ENCODE measurements around the gene IRS2.

The IRS2 gene

DNA sequence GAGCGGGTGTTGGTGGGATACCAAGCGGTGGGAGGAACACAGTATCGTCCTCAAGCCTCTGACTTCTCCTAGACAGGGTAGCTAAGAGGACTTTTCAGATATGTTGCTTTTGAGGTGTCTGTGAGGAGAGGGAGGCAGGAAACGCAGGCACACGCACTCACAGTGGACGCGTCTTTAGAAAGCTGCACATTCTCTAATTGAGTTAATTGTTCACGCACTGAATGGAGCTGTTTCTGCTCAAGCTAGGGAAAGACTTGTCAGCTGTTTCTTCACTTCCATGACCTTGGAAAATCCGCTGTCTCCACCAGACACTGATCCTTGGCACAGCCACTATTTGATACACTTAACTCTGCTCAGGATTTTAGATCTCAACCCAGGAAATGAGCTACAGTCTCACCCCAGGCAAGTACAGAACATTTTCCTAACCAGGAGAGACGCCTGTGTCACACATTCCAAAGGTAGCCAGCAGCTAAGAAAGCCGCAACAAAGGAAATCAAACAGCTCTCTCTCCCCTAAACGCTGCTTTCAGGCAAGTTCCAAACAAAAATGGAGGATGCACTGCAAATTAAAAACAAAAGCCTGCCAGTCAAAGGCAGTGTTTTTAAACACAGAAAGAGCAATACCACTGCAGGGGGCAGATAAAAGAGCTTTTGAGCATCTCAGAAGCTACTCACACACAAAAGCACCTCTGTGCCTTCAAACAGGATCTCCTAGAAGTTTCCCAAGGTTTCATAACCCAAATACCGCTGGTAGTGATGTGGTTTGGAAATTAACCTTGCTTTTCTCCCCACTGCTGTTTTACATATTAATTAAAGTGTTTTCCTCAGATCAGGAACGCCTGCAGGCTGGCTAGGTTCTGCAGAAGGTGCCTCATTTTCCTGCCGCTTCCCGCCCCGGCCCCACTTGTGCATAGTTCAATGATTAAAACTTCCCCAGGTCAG, 57.3 kb downstream of the IRS2 start:
- DNase-seq (ENCODE audit: low spot score): no peak

DNA sequence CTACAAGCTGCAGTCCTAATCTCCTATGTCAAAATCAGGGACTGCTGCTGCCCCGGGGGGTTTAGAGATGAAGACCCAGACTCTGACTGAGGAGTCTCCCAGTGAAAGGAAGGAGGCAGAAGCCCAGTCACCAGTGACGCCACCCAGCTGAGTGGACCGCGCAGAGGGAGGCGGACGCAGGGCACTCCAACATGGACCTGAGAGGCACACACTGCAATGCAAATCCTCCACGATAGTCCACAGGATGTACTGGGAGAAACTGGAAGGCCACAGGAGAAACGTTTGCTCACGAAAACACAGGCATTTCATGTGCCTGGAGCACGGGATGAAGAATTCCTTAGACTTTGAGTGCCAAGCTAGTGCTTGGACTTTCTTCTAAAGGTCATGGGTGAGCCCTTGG, 58.3 kb downstream of the IRS2 start:
- no peak for DNase-seq (ENCODE audit: low spot score)

DNA sequence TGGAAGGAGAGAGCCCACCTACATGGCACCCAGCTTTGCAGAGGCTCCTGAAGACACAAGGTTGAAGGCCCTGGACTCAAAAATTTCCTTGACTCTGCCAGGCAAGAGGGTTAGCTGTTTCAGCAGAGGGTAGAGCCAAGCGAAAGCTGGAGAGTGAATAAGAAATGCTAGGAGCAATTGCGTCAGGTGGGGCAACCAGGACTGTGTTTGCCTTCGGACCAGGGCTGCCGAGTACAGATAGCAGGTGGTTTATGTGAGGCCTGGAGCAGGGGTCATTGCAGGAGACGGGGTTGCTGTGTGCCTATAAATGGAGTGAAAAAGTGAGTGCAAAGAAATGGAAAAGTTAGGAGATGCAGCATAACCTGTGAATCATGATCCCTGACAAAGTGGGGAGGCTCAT, 59.1 kb downstream of the IRS2 start:
- no peak for DNase-seq (ENCODE audit: low spot score)

DNA sequence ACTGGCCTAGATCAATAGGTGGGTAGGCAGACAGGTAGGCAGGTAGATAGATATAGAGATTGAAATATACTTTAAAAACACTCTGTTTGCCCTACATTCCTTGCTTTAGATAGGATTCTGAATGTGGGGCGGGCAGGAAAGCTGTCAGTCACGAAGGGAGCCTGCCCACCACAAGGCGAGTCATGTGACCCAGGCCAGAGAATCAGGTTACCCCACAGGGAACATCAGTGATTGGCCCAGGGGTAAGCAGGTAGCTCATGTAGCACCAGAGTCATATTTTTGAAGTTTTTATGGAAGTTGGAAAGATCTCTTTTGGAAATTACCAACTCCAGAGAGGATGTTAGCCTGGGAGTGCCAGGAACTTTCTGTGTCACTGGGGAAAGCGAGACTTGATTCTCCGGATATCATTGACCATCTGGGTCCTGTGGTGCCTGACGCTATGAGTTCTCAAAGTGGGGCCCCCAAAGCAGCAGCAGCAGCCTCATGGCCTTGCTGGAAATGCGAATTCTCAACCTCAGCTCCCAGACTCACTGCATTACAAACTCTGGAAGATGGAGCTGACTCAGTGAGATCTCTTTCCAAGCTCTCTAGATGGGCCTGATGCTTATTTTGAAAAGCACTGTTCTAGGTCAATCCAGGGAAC, 60.3 kb downstream of the IRS2 start:
- DNase-seq (ENCODE audit: low spot score): no peak

DNA sequence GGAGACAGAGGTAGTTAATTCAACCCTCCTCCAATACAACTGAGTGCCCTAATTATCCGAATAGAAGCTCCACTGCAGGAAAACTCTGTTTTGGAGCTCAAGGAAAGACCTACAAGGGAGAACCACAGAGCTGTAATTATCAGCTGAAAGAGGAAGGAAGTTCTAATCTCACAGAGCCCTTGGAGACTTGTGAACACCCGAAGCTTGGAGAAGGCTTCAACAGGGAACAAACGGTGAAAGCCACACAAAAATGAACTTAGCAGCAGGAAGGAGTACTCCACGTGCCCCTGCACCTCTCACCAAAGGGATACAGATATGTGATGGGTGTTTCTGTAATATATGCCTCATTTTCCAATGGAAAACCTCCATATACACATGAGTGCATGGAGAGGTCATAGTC, 61.1 kb downstream of the IRS2 start:
- no peak for DNase-seq (ENCODE audit: low spot score)

DNA sequence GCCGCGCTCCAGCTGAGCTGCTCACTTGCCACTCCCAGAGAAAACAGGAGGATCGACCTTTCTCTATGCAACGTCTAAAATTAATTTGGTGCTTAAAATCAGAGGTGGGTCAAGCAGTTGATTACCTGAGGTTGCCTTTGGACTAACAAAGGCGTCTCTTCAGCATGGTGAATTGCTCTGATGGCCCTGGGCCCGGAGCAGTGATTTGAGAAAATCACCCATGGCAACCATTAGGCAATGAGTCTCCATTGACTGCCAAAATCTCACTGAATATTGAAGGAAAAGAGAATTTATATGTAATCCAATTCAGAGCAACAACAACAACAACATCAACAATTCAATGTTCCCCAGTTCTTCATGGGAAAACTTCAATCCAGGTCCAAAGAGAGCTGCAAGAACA, 61.8 kb downstream of the IRS2 start:
- no peak for DNase-seq (ENCODE audit: low spot score)

DNA sequence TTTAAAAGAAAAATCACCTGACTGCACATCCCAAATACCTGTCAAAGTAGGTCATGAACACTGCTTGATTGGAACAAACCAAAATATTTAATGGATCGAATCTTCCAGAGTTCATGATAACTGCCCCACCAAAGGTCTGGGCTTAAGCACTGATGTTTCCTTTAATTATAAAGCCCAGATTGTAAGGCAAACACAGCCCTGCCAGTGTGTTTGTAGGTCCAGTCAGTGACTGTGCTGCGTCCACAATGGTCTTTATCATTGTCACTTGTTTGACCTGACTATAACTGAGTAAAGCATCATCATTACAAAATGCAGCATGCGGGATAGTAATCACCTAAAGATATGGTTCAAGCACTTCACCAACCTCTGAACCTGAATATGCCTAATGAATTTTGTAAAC, 63.3 kb downstream of the IRS2 start:
- DNase-seq (ENCODE audit: low spot score): no peak

DNA sequence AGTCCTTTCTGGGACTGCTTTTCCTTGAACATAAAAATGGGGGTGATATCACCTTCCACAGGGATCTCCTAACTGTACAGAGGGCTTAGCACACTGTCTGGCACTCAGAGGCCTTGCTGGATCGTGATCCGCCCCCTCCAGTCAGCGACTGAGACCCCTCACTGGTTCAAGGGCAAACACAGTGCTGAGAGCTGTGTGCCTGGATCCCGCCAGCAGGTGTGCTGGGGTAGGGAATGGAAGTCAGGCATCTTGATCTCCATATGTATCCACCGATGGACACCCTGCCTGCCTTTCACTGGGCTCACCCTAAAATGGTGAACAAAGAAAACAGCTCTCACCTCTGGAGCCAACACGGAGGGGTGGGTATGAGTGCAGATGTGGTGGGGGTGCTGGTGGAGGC, 64.3 kb downstream of the IRS2 start:
- DNase-seq (ENCODE audit: low spot score): no peak

DNA sequence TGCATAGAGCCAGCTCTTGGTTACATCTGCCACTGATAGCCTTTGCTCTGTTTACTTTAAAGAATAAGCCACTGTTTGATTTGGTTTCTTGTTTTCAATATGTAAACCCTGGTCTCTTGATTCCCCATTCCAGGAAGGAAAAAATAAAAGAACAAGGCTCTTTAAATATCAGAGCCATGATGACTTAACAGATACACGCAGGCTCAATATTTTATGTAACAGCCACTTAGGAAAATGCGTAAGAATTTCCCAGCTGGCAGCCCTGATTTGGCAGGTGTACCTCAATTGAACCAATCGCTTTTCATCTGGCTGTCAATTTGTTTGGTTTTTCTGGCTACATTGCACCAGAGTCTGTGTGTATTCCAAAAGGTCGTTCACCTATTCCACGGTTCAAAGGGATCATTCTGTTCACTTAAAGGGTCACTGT, 65.6 kb downstream of the IRS2 start:
- DNase-seq (ENCODE audit: low spot score): no peak

DNA sequence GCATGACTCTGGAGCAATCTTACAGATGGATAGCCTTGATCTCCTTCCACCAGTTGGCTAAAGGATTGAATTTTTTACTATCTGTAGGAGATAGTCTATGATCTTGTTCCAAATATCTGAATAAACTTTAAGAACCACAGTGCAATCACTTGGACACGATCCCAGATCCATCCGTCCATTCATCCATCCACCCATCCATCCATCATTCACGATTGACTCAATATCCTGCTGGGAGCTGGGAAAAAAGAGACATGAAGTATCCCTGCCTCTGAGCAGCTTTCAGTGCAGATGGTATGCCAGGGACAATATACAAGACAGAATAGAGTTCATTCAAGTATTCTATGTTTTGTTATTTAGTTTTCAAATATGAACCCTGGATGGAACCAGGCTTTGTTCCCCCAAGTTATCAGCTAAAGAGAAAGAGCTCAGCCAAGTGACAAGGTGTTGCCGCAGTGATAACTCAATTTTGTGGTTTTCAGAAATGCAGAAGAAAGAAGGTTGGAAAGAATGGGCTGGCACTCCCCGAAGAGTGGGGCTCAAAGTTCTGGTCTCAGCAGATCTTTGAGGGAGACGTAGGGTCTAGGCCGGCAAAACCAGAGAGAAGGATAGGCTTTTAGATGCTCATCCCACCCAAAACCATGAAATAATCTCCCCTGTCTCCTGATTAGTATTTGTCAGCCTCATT, 66.3 kb downstream of the IRS2 start:
- no peak for DNase-seq (ENCODE audit: low spot score)

DNA sequence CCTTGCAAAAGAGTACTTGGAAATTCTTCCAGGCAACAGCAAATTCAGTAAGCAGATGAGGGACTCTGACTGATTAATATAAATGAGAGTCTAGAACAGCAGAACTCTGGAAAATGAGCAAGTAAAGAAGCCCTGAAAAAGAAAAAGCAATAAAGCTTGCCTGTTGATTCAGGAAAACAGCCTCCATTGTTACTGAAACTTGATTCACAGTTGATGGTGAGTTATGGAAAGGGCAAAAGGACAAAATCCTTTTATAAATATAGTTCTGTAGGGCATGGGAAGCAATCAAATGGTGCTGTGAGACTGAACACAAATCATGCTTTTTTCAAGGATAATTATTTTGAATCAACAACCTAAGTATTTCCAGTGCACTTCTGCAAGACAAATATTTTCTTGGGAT, 67.7 kb downstream of the IRS2 start:
- DNase-seq (ENCODE audit: low spot score): no peak

DNA sequence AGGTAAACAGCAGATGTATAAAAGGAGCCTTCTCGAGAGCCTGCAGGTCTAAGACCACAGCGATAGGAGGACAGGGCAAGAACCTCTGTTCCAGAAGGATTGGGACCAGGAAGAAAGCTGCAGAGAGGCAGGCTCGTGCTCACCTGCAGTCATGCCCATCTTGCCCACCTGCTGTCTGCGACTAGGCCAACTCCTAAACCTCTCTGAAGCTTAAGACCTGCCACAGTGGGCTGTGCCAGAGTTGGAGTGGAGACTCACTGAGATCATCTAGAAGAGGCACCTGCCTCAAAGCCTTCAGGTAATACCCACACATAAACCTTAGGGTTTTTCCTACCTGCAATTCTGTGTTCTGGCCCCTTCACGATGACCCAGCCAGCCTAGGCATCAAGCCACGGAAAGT, 68.7 kb downstream of the IRS2 start:
- no peak for DNase-seq (ENCODE audit: low spot score)

DNA sequence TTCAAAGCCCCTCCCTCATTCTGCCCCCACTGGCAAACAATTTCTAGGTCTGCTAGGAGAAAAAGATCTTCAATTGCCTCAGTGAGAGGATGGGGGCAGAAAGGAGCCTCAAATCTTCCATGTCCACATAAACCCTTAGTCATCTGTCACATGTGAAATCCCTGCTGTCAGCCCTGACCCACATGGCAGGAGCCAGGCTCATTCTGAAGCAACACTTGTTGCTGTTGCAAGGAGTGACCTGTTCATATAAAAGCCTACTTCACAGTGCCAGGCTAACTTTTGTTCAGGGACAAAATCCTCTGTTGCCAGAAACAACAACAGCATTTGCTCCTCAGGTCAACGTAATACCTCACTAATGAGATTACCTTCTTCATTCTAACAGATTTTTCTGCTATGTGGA, 70.5 kb downstream of the IRS2 start:
- peak; percentile 38 for DNase-seq (ENCODE audit: low spot score)

DNA sequence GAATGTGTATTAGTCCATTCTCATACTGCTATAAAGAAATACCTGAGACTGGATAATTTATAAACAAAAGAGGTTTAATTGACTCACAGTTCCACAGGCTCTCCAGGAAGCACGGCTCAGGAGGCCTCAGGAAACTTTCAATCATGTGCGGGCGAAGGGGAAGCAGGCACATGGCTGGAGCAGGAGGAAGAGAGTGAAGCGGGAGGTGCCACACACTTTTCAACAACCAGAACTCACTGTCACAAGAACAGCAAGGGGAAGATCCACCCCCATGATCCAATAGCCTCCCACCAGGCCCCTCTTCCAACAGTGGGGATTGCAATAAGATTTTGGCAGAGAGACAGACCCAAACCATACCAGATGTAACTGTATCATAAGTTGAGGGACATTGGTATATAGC, 72.7 kb downstream of the IRS2 start:
- DNase-seq (ENCODE audit: low spot score): no peak

DNA sequence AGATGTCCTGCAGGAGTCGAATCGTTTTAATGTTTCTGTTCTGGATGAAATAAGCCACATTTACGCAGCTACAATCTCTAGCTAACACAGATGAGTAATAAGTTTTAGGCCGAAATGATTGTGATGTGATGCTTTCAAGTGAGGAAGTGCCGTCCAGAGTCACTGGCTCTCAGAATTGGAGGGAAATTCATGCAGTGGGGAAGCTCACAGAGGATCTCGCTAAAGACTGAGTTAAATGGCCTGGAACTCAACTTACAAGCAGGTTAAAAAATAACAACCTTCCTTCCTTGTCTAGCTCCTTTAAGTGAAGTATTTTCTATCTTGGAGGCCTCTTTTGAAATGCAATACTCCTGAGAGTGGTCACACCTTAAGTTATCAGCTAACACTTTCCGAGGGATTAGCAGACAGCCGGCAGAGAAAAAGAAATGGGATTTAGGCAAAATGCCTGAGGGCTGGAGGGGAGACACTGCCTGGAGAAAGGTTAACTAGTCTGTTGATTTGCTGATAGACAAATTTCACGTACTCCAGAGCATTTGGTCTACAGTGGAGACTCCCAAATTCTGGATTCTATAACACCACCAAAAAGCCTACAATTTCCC, 74.2 kb downstream of the IRS2 start:
- DNase-seq (ENCODE audit: low spot score): no peak

DNA sequence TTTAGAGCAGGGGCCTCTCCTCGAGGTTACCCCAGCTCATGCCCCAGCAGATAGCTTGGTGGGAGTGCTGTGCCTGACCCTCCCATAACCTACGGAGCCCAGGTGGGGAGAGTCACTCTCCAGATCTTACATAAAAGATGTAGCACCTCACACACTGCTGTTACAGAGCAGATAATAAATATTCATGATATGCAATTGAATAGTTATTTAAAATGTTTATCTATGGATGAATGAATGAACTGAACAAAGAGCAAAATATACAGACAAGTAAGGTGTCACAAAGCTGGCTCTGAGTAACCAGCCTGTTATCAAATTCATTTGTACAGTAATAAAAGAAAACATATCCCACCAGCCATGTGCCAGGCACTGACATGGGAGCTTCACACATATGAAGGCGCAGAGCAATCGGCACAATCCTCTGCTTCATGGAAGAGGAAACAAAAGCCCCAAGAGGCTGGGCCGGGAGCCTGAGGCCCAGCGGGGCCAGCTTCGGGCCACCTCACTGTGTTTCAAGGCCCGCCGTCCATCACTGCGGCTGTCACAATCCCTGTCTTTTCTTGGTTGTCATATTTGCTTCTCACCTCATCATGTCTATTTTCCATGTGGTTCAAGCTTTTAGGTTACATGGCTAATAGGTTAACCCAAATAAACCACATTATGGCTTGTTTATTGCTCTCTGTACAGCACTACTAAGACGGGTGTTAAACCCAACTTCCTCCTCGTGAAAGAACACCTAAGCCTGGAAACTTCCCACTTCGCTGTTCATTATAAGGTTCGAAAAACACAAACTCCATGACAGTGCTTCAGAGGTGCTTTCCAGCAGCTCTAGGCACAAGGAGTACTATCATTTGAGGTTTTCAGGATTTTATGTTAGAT, 78.4 kb downstream of the IRS2 start:
- no peak for DNase-seq (ENCODE audit: low spot score)

DNA sequence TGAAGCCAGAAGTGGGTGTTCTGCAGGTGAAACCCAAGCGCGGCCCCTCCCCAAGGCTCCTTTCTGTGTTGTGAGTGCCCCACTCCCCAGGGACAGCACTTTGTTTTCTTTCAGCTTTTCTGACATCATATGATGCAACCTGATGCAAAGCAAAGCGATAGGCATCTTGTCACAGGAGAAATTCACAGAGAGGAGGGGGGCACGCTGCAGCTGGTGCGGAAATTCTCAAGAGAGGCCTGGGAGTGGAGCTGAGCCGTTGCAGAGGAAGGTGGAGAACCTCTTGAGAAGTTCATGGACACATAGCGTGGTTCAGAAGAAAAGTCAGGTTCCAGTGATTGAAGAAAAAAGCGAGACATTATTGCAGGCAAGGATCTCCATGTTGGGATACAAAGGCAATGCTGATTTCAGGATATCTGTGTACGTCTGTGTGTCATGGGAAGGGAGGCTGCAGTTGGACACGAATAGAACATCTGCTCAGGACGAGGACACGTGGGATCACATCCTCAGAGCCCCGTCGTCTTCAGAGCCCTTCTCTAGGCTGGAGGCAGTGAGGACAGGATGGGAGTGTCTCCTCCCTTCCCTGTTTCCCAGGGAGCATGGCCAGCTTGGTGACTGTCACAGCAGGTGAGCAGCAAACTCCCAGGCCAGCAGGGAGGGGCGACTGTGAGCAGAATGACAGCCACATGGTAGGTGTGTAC, 79.2 kb downstream of the IRS2 start:
- no peak for DNase-seq (ENCODE audit: low spot score)

DNA sequence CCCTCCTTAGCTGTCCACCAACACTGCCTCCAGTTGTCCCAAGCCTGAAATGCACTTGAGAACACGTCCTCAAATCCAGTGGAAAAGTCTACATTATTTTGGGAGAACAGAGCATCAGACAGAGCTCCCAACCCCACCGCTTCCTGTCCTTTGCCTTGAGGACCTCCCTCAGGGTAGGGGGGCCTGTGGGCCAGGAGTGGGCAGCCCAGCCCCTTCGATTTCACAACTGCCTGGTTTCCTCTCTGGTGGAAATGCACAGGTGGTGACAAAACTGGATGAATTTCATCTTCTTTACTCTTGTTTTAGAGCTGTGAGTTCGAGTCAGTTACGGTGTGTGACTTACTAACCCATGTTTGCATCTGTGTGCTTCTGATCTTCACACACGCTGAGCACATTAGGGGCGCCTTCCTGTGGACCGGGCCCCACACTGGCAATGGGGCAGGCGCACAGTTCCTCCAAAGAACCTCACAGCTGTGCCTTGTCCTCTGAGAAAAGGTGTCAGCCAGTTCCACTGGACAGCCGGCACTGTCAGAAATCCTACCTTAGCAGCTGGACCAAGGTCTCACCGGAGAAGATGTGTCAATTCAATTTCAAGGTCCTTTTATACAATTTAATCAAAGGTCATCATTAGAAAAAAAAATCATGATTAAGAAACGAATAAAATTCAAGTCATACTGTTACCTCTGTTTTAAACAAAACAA, 80.2 kb downstream of the IRS2 start:
- DNase-seq (ENCODE audit: low spot score): no peak

DNA sequence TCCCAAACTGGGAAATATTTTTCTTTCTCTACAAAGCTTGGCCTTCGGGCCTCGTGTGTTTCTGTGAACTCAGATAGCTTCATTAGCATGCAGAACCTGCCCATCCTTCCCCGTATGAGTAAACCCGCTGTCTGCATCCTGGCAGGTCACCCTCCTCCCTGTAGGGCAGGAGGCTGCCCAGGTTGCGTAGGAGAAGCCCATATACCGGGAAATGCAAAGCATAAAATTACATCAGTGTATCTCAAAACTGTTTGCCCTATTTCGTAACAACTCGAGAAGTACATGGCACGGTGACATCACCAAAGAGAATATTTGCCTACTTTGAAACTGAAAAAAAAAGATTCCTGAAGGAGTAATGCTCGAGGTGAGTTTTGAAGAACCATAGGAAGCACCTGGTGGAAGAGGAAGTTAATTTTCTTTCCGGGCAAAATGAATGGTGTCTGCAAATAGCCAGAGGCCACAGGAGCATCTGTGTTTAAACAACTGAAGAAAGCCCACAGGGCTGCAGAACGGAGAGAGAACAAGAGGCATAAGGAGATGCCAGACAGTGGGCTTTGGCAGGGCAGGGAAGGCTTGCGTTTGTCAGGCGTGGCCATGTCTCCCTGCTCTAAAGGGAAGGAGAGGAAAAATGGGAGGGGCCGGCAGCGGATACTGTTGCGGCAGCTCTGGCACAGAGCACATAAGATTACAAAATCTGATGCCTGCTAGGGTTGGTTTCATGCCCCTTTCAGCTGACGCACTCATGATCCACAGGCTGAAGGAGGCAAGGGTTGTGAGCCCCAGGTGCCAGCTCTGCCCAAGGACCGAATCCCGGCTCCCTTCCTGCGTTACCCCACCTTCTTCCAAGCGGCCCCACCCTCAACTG, 81.4 kb downstream of the IRS2 start:
- DNase-seq (ENCODE audit: low spot score): no peak
